Nephron progenitor cell (in vitro differentiated cells): ENCODE data around the gene CCNL1.

Experiments
- DNase-seq: peaks from one replicate; pipeline ENCODE4 v3.0.0; 2021
- H3K27ac Mint-ChIP-seq: 2 replicates; pipeline ENCODE4 v1.8.0; 2021; ENCODE audit warnings: mild to moderate bottlenecking, moderate library complexity, mixed read lengths
- H3K27me3 Mint-ChIP-seq: 2 replicates; pipeline ENCODE4 v1.8.0; 2021; ENCODE audit warnings: mild to moderate bottlenecking, low read depth, mixed read lengths; ENCODE audit not compliant: poor library complexity
- H3K36me3 Mint-ChIP-seq: 2 replicates; pipeline ENCODE4 v1.8.0; 2021; ENCODE audit warnings: low read depth, mixed read lengths
- H3K4me1 Mint-ChIP-seq: 2 replicates; pipeline ENCODE4 v1.8.0; 2021; ENCODE audit warnings: mixed read lengths
- H3K4me3 Mint-ChIP-seq: 2 replicates; pipeline ENCODE4 v1.8.0; 2021; ENCODE audit warnings: mild to moderate bottlenecking, moderate library complexity, mixed read lengths
- H3K9me3 Mint-ChIP-seq: 2 replicates; pipeline ENCODE4 v1.8.0; 2021; ENCODE audit warnings: mild to moderate bottlenecking, moderate library complexity, mixed read lengths
- CTCF ChIP-seq: fragments of 200-600 bp; sonication (generic); IDR thresholded peaks from 2 replicates; pipeline ENCODE4 v1.5.0; 2021; ENCODE audit warnings: antibody characterized with exemption

Gene CCNL1

GRCh38 chr3:157157836-157158235, 2.1 kb downstream of the CCNL1 start:
- DNase-seq = no peak
- Mint-ChIP-seq H3K4me1 (peaks cover 72% of the 10 kb centered on the region), H3K36me3 (peaks cover 61% of the 10 kb centered on the region), H3K4me3 (peak overlapping the region; percentile 96), H3K9me3 (no peaks in the 10 kb centered on the region), H3K27me3 (no peaks in the 10 kb centered on the region), H3K27ac (peak overlapping the region; percentile 15)
- no peak for TF ChIP-seq CTCF

GRCh38 chr3:157156837-157157635, 2.9 kb downstream of the CCNL1 start:
- TF ChIP-seq CTCF = no peak
- Mint-ChIP-seq H3K27ac (no peak overlapping the region), H3K27me3 (no peaks in the 10 kb centered on the region), H3K9me3 (no peaks in the 10 kb centered on the region), H3K4me1 (peaks cover 68% of the 10 kb centered on the region), H3K36me3 (peaks cover 63% of the 10 kb centered on the region), H3K4me3 (peak overlapping the region; percentile 96)
- no peak for DNase-seq

- Mint-ChIP-seq H3K4me1 (peaks cover 58% of the 10 kb centered on the region), H3K36me3 (peaks cover 77% of the 10 kb centered on the region), H3K27ac (no peak overlapping the region), H3K27me3 (no peaks in the 10 kb centered on the region), H3K4me3 (peak overlapping the region; percentile 96), H3K9me3 (no peaks in the 10 kb centered on the region)
- no peak for TF ChIP-seq CTCF
- no peak for DNase-seq
These were observed 4.4 kb downstream of the CCNL1 start for GRCh38 chr3:157155591-157155990.

GRCh38 chr3:157154563-157155330, 5.2 kb downstream of the CCNL1 start:
- H3K36me3 Mint-ChIP-seq = peaks cover 86% of the 10 kb centered on the region
- no peaks in the 10 kb centered on the region for H3K9me3 Mint-ChIP-seq
- H3K27me3 Mint-ChIP-seq = no peaks in the 10 kb centered on the region
- peak overlapping the region; percentile 74 for H3K4me3 Mint-ChIP-seq
- TF ChIP-seq CTCF = no peak
- peak overlapping the region; percentile 17 for H3K27ac Mint-ChIP-seq
- no peak for DNase-seq
- peaks cover 54% of the 10 kb centered on the region for H3K4me1 Mint-ChIP-seq

GRCh38 chr3:157152930-157153329, 7.0 kb downstream of the CCNL1 start:
- H3K27ac Mint-ChIP-seq = no peak overlapping the region
- peaks cover 91% of the 10 kb centered on the region for H3K36me3 Mint-ChIP-seq

More at GRCh38 chr3:157152930-157153329, 7.0 kb downstream of the CCNL1 start:
- no peak for DNase-seq
- Mint-ChIP-seq H3K9me3 (no peaks in the 10 kb centered on the region), H3K4me1 (peaks cover 39% of the 10 kb centered on the region), H3K27me3 (no peaks in the 10 kb centered on the region), H3K4me3 (no peak overlapping the region)
- no peak for TF ChIP-seq CTCF
